ENCODE results near the gene A4GNT.

DNA sequence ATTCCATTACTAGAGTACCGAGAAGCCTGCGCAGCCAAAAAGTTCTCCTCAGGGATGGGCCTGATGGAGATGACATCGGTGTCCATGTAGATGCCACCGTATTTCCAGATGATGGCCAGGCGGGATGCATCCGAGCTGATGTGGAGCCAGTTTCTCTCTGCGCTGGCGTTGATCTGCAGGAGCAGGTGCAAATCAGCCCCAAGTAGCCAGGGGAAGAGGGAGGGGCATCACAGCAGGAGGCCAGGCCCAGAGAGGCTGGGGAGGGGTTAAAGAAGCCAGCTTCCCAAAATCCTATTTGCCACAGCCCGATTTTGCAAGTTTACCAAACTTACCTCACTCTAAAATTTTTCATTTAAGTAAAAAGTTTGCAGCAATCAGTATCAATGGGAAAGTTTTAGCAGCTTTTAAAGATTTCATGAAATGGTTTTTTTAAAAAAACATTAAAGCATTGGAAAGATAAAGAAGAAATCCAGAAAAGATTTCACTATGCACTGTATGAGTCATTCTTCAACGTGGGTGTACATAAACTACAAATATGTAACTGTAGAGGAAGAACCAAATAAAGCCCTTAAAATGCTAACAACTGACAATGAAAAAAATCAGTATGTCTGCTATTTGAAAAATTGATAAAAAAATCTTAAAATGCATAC, 7.4 kb downstream of the A4GNT start:
- TF ChIP-seq LEF1 (IDR thresholded peaks at IDR 0.05; ENCODE audit: borderline replicate concordance) (no peak), ARNT (IDR thresholded peaks at IDR 0.05) (no peak), FOXK2 (IDR thresholded peaks at IDR 0.05) (no peak), HDGF (IDR thresholded peaks at IDR 0.05; ENCODE audit: borderline replicate concordance) (no peak), FOXM1 (IDR thresholded peaks at IDR 0.05; ENCODE audit: borderline replicate concordance) (no peak), NFRKB (IDR thresholded peaks at IDR 0.05) (no peak), TARDBP (IDR thresholded peaks at IDR 0.05) (no peak), SP1 (IDR thresholded peaks at IDR 0.05) (no peak), ELF4 (IDR thresholded peaks at IDR 0.05) (no peak), ZNF384 (IDR thresholded peaks at IDR 0.05) (no peak), BHLHE40 (IDR thresholded peaks at IDR 0.05; ENCODE audit: borderline replicate concordance) (no peak), L3MBTL2 (conservative IDR thresholded peaks at IDR 0.05) (no peak), FOXA1 (IDR thresholded peaks at IDR 0.05) (no peak)
- TF ChIP-seq, protein P1, sequence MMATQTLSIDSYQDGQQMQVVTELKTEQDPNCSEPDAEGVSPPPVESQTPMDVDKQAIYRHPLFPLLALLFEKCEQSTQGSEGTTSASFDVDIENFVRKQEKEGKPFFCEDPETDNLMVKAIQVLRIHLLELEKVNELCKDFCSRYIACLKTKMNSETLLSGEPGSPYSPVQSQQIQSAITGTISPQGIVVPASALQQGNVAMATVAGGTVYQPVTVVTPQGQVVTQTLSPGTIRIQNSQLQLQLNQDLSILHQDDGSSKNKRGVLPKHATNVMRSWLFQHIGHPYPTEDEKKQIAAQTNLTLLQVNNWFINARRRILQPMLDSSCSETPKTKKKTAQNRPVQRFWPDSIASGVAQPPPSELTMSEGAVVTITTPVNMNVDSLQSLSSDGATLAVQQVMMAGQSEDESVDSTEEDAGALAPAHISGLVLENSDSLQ (IDR thresholded peaks at IDR 0.05), result no peak

All from HEK293T (cell line).